Measurements from ENCODE around the gene NEK10. TPM values are rescaled to one million over a fixed set of nuclear protein-coding genes. Genes with fewer than 3 reads are reported as not detected.

NEK10 gene
- total and polyA plus RNA-seq, 9 of the 15 experiments (the other 6 are each of a cell fraction or from before 2014, with no cell fraction given), result 0.07 TPM; not detected in 8

DNA sequence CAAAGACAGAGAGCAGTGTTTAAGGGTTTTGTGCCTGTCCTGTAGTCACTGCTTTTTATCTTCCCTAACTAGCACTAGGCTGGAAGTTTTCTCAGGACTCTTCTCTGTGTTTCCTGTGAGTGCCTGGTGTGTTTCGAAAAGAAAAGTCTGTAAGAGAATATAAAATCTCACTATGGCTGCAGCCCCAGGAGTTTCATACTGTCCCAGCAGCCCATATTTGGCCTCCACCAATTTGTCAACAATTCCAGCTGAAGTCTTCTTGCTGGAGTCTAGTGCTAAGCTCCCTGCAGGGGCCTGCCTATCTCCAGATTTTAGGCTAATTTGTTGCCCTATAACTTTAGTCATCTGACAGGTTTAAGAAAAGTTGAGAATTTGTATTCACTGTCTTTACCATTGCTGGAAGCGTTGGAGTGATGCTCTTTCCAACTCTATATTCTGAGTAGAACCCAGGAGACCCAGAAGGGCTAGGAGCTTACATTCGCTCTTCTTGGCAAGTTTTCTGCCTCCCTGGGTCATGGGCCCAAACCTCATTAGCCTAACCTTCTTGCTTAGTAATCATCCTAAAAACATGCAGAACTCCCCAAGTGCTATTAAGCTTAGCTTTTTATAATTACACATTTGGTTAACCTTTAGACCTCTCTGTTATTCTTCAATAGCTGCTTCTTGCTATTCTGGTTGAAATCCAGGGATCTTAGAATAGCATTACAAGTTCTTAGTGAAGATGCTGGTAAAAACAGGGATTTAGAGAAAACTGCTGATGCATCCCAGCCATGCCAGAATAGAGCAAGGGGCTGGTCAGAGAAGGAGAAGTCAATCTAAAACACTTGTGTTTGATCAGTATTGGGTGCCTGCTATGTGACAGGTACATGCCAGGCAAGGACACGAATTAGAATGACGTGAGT is 283.1 kb downstream of the NEK10 start:
- H3K9me3 ChIP-seq (replicated peaks; ENCODE audit: control insufficient read depth, insufficient read depth, low read depth, low read length), result peaks cover 2% of the 10 kb centered on the region; the same call in 1 of the 2 replicates
- ChIA-PET CTCF (ENCODE audit: low intra/inter-chr PET ratio) (no interaction called here), POLR2A (no interaction called here)
- no peak overlapping the region for H3K4me3 ChIP-seq
- ATAC-seq, result no peak
- in situ Hi-C loops (cut with MboI) (no loop called here), intact Hi-C loops (cut with micrococcal nuclease) (no loop called here)
- FAIRE-seq, result no peak
- no peaks in the 10 kb centered on the region for H3K9me1 ChIP-seq (ENCODE audit: control insufficient read depth, insufficient read depth, low read length)
- WGBS (ENCODE audit: insufficient coverage, low coverage, missing lambda C conversion rate), result 0% methylated on average over 5 of the region's 5 CpGs
- H3K4me2 ChIP-seq (ENCODE audit: insufficient read depth, low read length), result no peak overlapping the region
- H4K20me1 ChIP-seq (replicated peaks; ENCODE audit: control insufficient read depth, insufficient read depth, low read length), result no peaks in the 10 kb centered on the region
- no peaks in the 10 kb centered on the region for H3K27me3 ChIP-seq (ENCODE audit: control insufficient read depth in 2 of 2, insufficient read depth in 2 of 2, low read length in 2 of 2)
- TF ChIP-seq, protein P1, sequence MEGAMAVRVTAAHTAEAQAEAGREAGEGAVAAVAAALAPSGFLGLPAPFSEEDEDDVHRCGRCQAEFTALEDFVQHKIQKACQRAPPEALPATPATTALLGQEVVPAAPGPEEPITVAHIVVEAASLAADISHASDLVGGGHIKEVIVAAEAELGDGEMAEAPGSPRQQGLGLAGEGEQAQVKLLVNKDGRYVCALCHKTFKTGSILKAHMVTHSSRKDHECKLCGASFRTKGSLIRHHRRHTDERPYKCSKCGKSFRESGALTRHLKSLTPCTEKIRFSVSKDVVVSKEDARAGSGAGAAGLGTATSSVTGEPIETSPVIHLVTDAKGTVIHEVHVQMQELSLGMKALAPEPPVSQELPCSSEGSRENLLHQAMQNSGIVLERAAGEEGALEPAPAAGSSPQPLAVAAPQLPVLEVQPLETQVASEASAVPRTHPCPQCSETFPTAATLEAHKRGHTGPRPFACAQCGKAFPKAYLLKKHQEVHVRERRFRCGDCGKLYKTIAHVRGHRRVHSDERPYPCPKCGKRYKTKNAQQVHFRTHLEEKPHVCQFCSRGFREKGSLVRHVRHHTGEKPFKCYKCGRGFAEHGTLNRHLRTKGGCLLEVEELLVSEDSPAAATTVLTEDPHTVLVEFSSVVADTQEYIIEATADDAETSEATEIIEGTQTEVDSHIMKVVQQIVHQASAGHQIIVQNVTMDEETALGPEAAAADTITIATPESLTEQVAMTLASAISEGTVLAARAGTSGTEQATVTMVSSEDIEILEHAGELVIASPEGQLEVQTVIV (CRISPR knock-in tag; IDR thresholded peaks at IDR 0.05; ENCODE audit: borderline replicate concordance), result no peak
- no peak for TF ChIP-seq ZNF121 (CRISPR knock-in tag; conservative IDR thresholded peaks at IDR 0.05)
- TF ChIP-seq ILF3 (IDR thresholded peaks at IDR 0.05; ENCODE audit: borderline replicate concordance), result no peak
- TF ChIP-seq, protein P2, sequence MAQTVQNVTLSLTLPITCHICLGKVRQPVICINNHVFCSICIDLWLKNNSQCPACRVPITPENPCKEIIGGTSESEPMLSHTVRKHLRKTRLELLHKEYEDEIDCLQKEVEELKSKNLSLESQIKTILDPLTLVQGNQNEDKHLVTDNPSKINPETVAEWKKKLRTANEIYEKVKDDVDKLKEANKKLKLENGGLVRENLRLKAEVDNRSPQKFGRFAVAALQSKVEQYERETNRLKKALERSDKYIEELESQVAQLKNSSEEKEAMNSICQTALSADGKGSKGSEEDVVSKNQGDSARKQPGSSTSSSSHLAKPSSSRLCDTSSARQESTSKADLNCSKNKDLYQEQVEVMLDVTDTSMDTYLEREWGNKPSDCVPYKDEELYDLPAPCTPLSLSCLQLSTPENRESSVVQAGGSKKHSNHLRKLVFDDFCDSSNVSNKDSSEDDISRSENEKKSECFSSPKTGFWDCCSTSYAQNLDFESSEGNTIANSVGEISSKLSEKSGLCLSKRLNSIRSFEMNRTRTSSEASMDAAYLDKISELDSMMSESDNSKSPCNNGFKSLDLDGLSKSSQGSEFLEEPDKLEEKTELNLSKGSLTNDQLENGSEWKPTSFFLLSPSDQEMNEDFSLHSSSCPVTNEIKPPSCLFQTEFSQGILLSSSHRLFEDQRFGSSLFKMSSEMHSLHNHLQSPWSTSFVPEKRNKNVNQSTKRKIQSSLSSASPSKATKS (CRISPR knock-in tag; IDR thresholded peaks at IDR 0.05), result no peak
- TF ChIP-seq, protein P3, sequence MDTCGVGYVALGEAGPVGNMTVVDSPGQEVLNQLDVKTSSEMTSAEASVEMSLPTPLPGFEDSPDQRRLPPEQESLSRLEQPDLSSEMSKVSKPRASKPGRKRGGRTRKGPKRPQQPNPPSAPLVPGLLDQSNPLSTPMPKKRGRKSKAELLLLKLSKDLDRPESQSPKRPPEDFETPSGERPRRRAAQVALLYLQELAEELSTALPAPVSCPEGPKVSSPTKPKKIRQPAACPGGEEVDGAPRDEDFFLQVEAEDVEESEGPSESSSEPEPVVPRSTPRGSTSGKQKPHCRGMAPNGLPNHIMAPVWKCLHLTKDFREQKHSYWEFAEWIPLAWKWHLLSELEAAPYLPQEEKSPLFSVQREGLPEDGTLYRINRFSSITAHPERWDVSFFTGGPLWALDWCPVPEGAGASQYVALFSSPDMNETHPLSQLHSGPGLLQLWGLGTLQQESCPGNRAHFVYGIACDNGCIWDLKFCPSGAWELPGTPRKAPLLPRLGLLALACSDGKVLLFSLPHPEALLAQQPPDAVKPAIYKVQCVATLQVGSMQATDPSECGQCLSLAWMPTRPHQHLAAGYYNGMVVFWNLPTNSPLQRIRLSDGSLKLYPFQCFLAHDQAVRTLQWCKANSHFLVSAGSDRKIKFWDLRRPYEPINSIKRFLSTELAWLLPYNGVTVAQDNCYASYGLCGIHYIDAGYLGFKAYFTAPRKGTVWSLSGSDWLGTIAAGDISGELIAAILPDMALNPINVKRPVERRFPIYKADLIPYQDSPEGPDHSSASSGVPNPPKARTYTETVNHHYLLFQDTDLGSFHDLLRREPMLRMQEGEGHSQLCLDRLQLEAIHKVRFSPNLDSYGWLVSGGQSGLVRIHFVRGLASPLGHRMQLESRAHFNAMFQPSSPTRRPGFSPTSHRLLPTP (IDR thresholded peaks at IDR 0.05; ENCODE audit: borderline replicate concordance, extremely low read depth, insufficient read length), result no peak
- no peak for TF ChIP-seq EZH2 (IDR thresholded peaks at IDR 0.05; ENCODE audit: borderline replicate concordance, low read depth, low read length)
- no peak for TF ChIP-seq NCOR1 (IDR thresholded peaks at IDR 0.05)
- no peak for TF ChIP-seq ZNF507 (tag; conservative IDR thresholded peaks at IDR 0.05)
- no peak for TF ChIP-seq ZNF444 (CRISPR knock-in tag; IDR thresholded peaks at IDR 0.05)
- TF ChIP-seq CBX2 (IDR thresholded peaks at IDR 0.05; ENCODE audit: insufficient read depth, low read length, poor library complexity, severe bottlenecking), result no peak
- TF ChIP-seq, protein P4, sequence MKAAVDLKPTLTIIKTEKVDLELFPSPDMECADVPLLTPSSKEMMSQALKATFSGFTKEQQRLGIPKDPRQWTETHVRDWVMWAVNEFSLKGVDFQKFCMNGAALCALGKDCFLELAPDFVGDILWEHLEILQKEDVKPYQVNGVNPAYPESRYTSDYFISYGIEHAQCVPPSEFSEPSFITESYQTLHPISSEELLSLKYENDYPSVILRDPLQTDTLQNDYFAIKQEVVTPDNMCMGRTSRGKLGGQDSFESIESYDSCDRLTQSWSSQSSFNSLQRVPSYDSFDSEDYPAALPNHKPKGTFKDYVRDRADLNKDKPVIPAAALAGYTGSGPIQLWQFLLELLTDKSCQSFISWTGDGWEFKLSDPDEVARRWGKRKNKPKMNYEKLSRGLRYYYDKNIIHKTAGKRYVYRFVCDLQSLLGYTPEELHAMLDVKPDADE (conservative IDR thresholded peaks at IDR 0.05; ENCODE audit: control insufficient read depth, low read depth, low read length), result no peak
- no peak for TF ChIP-seq ZNF551 (CRISPR knock-in tag; IDR thresholded peaks at IDR 0.05)
- H3K9ac ChIP-seq (ENCODE audit: insufficient read depth in 1 of 2, low read depth in 2 of 2, low read length in 2 of 2), result no peak overlapping the region
- H3K79me2 ChIP-seq (ENCODE audit: control insufficient read depth, insufficient read depth, low read length), result no peaks in the 10 kb centered on the region
- H3K4me1 ChIP-seq (replicated peaks in 1 of 2; ENCODE audit: control insufficient read depth in 2 of 2, insufficient read depth in 2 of 2, low read length in 2 of 2), result no peaks in the 10 kb centered on the region
- BruUV-seq (replicated peaks), result no TSS peak
- H3K36me3 ChIP-seq (ENCODE audit: control insufficient read depth, insufficient read depth, low read length), result no peaks in the 10 kb centered on the region
- H3K27ac ChIP-seq (ENCODE audit: extremely low read depth, low read depth, low read length), result no peak overlapping the region
- no peak overlapping the region for H2AFZ ChIP-seq (ENCODE audit: low read depth, low read length)
- no peak for DNase-seq (ENCODE audit: extremely low read depth in 1 of 4, low spot score in 3 of 4)
